HAP-1 (cell line): ENCODE results near the gene TTC1.
A peak's percentile ranks its signal among the peaks of the same experiment; 100 is the strongest.

Source experiments
- DNase-seq, 2 experiments: peaks; one replicate each; pipeline ENCODE4 v3.0.0-alpha.2; 2016 to 2020; ENCODE audit warnings: low spot score in 2 of 2
- H3K27me3 ChIP-seq: fragments of 250-450 bp; sonication (Bioruptor Pico); 2 replicates; pipeline ENCODE4 v1.5.1; 2020; ENCODE audit warnings: low read depth, mild to moderate bottlenecking, moderate library complexity
- H3K36me3 ChIP-seq: fragments of 250-450 bp; sonication (Bioruptor Pico); replicated peaks from 2 replicates; pipeline ENCODE4 v1.5.1; 2020; ENCODE audit warnings: mild to moderate bottlenecking
- H3K4me1 ChIP-seq: fragments of 250-450 bp; sonication (Bioruptor Pico); 2 replicates; pipeline ENCODE4 v1.5.1; 2020; ENCODE audit warnings: mild to moderate bottlenecking
- H3K4me3 ChIP-seq: fragments of 250-450 bp; sonication (Bioruptor Pico); 2 replicates; pipeline ENCODE4 v1.5.1; 2020; ENCODE audit warnings: mild to moderate bottlenecking, moderate library complexity
- H3K9me3 ChIP-seq: fragments of 250-450 bp; sonication (Bioruptor Pico); 2 replicates; pipeline ENCODE4 v1.5.1; 2020; ENCODE audit warnings: mild to moderate bottlenecking, moderate library complexity
- in situ Hi-C: fragments of 300-500 bp; cut with MboI; formaldehyde crosslinking; loops from 3 replicates; pipeline ENCODE4 v1.14.3; 2020; ENCODE audit warnings: low sequenced_read_pairs, inconsistent platforms, mixed read lengths

The TTC1 gene

GRCh38 chr5:160018945-160019625 is 10.1 kb downstream of the TTC1 start:
- Histone ChIP-seq H3K9me3 (no peaks in the 10 kb centered on the region), H3K4me3 (no peak overlapping the region), H3K36me3 (peaks cover 15% of the 10 kb centered on the region), H3K4me1 (peaks cover 8% of the 10 kb centered on the region), H3K27me3 (no peaks in the 10 kb centered on the region)
- no peak for DNase-seq
- in situ Hi-C loops: no loop called here

- H3K36me3 ChIP-seq: peaks cover 18% of the 10 kb centered on the region
- no peaks in the 10 kb centered on the region for H3K27me3 ChIP-seq
- H3K4me1 ChIP-seq: peaks cover 8% of the 10 kb centered on the region
- in situ Hi-C loops: loop anchor here (5.0 kb wide), 1 partner anchor 327 kb away; no protein-coding TSS in a partner anchor
- DNase-seq: no peak
- H3K9me3 ChIP-seq: no peaks in the 10 kb centered on the region
- H3K4me3 ChIP-seq: no peak overlapping the region
Measured at GRCh38 chr5:160020266-160020770, 11.4 kb downstream of the TTC1 start.

GRCh38 chr5:160020964-160021363 is 12.0 kb downstream of the TTC1 start:
- Histone ChIP-seq H3K27me3 (no peaks in the 10 kb centered on the region), H3K4me1 (peaks cover 8% of the 10 kb centered on the region), H3K36me3 (peaks cover 20% of the 10 kb centered on the region), H3K9me3 (no peaks in the 10 kb centered on the region), H3K4me3 (no peak overlapping the region)
- no peak for DNase-seq
- in situ Hi-C loops: loop anchor here (5.0 kb wide), 1 partner anchor 326 kb away; no protein-coding TSS in a partner anchor

GRCh38 chr5:160021831-160022446 is 13.0 kb downstream of the TTC1 start:
- peak; percentile 65 to 71 for DNase-seq
- Histone ChIP-seq H3K9me3 (no peaks in the 10 kb centered on the region), H3K27me3 (no peaks in the 10 kb centered on the region), H3K4me1 (peaks cover 7% of the 10 kb centered on the region), H3K36me3 (peaks cover 21% of the 10 kb centered on the region), H3K4me3 (no peak overlapping the region)
- in situ Hi-C loops: loop anchor here (5.0 kb wide), 1 partner anchor 325 kb away; no protein-coding TSS in a partner anchor

GRCh38 chr5:160023007-160023907 is 14.3 kb downstream of the TTC1 start:
- H3K4me3 ChIP-seq: no peak overlapping the region
- H3K4me1 ChIP-seq: no peaks in the 10 kb centered on the region
- peaks cover 21% of the 10 kb centered on the region for H3K36me3 ChIP-seq
- DNase-seq: no peak
- no peaks in the 10 kb centered on the region for H3K27me3 ChIP-seq
- in situ Hi-C loops: loop anchor here (5.0 kb wide), 1 partner anchor 324 kb away; no protein-coding TSS in a partner anchor
- no peaks in the 10 kb centered on the region for H3K9me3 ChIP-seq

GRCh38 chr5:160023908-160024630 is 15.1 kb downstream of the TTC1 start:
- in situ Hi-C loops: loop anchor here (5.0 kb wide), 1 partner anchor 323 kb away; no protein-coding TSS in a partner anchor
- Histone ChIP-seq H3K36me3 (peaks cover 21% of the 10 kb centered on the region), H3K27me3 (no peaks in the 10 kb centered on the region)

GRCh38 chr5:160029004-160029403 is 20.1 kb downstream of the TTC1 start:
- no peak for DNase-seq
- H3K36me3 ChIP-seq: peaks cover 12% of the 10 kb centered on the region
- no peaks in the 10 kb centered on the region for H3K27me3 ChIP-seq
- no peaks in the 10 kb centered on the region for H3K9me3 ChIP-seq
- peaks cover 12% of the 10 kb centered on the region for H3K4me1 ChIP-seq
- in situ Hi-C loops: no loop called here
- H3K4me3 ChIP-seq: no peak overlapping the region

More at GRCh38 chr5:160023908-160024630, 15.1 kb downstream of the TTC1 start:
- Histone ChIP-seq H3K4me3 (no peak overlapping the region), H3K9me3 (no peaks in the 10 kb centered on the region), H3K4me1 (no peaks in the 10 kb centered on the region; the same call in 1 of the 2 replicates)
- no peak for DNase-seq

- in situ Hi-C loops: no loop called here
Measured at GRCh38 chr5:160029540-160030139, 20.7 kb downstream of the TTC1 start.

GRCh38 chr5:160030631-160031377 is 21.9 kb downstream of the TTC1 start:
- H3K4me1 ChIP-seq: peaks cover 12% of the 10 kb centered on the region
- H3K4me3 ChIP-seq: no peak overlapping the region
- peaks cover 8% of the 10 kb centered on the region; the same call in 1 of the 2 replicates for H3K36me3 ChIP-seq
- in situ Hi-C loops: no loop called here
- no peaks in the 10 kb centered on the region for H3K27me3 ChIP-seq
- DNase-seq: peak in 1 of 2 experiments; percentile 64
- no peaks in the 10 kb centered on the region for H3K9me3 ChIP-seq

More at GRCh38 chr5:160029540-160030139, 20.7 kb downstream of the TTC1 start:
- Histone ChIP-seq H3K36me3 (peaks cover 9% of the 10 kb centered on the region; the same call in 1 of the 2 replicates), H3K4me3 (no peak overlapping the region), H3K9me3 (no peaks in the 10 kb centered on the region), H3K27me3 (no peaks in the 10 kb centered on the region), H3K4me1 (peaks cover 12% of the 10 kb centered on the region)
- no peak for DNase-seq

GRCh38 chr5:160033546-160034252 is 24.8 kb downstream of the TTC1 start:
- no peaks in the 10 kb centered on the region for H3K27me3 ChIP-seq
- H3K4me1 ChIP-seq: peaks cover 12% of the 10 kb centered on the region
- in situ Hi-C loops: no loop called here
- H3K9me3 ChIP-seq: no peaks in the 10 kb centered on the region
- H3K4me3 ChIP-seq: no peak overlapping the region
- DNase-seq: no peak
- peaks cover 22% of the 10 kb centered on the region for H3K36me3 ChIP-seq

GRCh38 chr5:160036243-160036642 is 27.3 kb downstream of the TTC1 start:
- in situ Hi-C loops: no loop called here
- H3K27me3 ChIP-seq: no peaks in the 10 kb centered on the region
- H3K4me3 ChIP-seq: no peak overlapping the region
- peaks cover 33% of the 10 kb centered on the region for H3K36me3 ChIP-seq
- no peaks in the 10 kb centered on the region for H3K4me1 ChIP-seq
- no peak for DNase-seq
- no peaks in the 10 kb centered on the region for H3K9me3 ChIP-seq
